ENCODE data around the gene VPS9D1.
"Not testable (repeated sequence)": the region's sequence is repeated elsewhere in the genome, so short reads cannot be mapped to it uniquely, and the experiment has no call there.

The VPS9D1 gene

DNA sequence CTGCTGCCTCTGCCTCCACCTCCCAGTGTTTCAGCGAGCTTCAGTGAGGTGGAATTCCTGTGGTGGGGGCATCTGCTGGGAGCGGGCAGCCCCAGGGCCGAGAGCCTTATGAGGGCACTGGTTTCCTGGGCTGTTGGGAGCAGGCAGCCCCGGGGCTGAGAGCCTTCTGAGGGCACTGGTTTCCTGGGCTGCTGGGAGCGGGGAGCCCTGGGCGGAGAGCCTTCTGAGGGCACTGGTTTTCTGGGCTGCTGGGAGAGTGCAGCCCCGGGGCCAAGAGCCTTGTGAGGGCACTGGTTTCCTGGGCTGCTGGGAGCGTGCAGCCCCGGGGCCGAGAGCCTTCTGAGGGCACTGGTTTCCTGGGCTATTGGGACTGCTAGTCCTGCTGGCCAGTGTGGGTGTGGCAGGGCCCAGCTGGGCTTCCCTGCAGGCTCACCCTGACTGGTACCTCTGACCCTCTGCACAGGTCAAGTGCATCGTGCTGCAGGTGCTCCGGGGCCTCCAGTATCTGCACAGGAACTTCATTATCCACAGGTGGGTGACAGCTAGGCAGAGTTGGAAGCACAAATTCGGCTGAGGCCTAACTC lies 28.6 kb downstream of the VPS9D1 start:
- no peak for DNase-seq

DNA sequence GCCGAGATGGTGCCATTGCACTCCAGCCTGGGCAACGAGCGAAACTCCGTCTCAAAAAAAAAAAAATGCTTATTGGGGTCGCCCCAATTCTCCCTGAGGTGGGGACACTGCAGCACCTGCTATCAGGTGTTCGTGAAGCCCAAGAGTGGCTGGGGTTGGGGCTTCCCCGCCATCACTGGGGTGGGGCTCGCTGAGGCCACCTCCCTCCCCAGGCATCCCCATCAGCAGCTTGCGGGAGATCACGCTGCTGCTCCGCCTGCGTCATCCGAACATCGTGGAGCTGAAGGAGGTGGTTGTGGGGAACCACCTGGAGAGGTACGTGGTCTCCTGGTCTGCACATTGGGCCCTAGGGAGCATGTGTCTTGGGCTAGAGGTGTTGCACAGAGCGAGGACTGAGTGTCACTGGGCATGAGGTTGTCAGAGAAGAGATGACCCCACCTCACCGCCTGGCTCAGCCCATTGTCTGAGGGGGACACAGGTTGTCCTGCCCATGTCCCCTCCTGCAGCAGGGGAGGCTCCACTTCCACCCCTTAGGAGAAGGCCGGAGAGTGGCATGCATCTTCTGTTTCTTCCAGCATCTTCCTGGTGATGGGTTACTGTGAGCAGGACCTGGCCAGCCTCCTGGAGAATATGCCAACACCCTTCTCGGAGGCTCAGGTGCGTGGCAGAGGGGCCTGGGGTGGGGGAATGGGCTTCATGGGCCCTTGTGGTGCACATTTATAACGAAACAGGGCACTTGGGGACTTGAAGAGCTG lies 29.3 kb downstream of the VPS9D1 start:
- peak in 1 of 3 donors; percentile 4 for DNase-seq

- DNase-seq: peak in 1 of 3 donors; percentile 9
Observed at GRCh38 chr16:89690392-89690901, 30.3 kb downstream of the VPS9D1 start.

DNA sequence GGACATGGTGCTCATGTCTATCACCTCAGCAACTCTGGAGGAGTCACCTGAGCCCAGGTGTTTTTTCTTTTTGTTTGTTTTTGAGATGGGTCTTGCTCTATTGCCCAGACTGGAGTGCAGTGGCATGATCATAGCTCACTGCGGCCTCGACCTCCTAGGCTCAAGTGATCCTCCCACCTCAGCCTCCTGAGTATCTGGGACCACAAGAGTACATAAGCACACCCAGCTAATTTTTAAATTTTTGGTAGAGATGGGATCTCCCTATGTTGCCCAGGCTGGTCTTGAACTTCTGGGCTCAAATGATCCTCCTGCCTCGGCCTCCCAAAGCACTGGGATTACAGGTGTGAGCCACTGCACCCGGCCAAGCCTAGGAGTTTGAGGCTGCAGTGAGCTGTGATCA lies 31.1 kb downstream of the VPS9D1 start:
- not testable (repeated sequence) for DNase-seq

- DNase-seq: no peak
Observed at GRCh38 chr16:89689142-89689541, 31.6 kb downstream of the VPS9D1 start.

GRCh38 chr16:89688395-89688794 lies 32.3 kb downstream of the VPS9D1 start:
- DNase-seq: no peak

- DNase-seq: peak in 1 of 3 donors; percentile 21
Observed at GRCh38 chr16:89687092-89687940, 33.4 kb downstream of the VPS9D1 start.

GRCh38 chr16:89686520-89687091 lies 34.1 kb downstream of the VPS9D1 start, which contains the start of gene CDK10:
CDK10 (plus strand) TSS chr16:89686689; CDS start chr16:89686711, 22 bp downstream.
- DNase-seq: peak; percentile 94 to 98 (median 94)

DNA sequence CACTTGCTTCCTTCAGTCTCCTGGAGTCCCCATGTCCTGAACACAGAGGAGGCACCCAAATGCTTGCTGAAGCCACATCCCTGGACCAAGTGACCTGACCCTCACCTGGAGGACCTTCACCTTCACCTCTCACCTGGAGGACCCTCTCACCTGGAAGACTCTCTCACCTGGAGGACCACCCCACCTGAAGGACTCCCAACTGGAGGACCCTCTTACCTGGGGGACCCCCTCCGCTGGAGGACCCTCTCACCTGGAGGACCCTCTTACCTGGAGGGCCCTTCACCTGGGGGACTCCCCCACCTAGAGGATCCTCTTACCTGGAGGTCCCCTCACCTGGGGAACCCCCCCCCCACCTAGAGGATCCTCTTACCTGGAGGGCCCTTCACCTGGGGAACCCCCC lies 34.8 kb downstream of the VPS9D1 start:
- no peak for DNase-seq

DNA sequence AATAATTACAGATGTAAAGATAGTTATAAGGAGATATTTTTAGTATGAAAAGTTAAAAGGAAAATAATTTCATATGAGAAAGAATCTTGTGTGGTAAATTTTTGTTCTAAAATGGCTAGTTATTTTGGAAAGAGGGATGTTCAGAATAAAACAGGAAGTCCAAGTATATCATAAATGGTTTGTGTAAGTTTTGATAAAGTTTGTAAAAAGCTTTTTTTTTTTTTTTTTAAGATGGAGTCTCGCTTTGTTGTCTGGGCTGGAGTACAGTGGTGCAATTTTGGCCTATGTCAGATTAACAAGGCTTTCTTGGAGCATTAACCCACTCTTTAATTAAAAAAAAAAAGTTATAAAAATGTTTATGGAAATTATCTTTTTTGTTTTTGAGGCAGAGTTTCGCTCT lies 42.4 kb downstream of the VPS9D1 start:
- DNase-seq: no peak

GRCh38 chr16:89672177-89672941 lies 48.3 kb downstream of the VPS9D1 start:
- no peak for DNase-seq

DNA sequence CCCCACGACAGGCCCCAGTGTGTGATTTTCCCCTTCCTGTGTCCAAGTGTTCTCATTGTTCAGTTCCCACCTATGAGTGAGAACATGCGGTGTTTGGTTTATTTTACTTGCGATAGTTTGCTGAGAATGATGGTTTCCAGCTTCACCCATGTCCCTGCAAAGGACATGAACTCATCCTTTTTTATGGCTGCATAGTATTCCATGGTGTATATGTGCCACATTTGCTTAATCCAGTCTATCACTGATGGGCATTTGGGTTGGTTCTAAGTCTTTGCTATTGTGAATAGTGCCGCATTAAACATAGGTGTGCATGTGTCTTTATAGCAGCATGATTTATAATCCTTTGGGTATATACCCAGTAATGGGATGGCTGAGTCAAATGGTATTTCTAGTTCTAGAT lies 49.1 kb downstream of the VPS9D1 start:
- not testable (repeated sequence) for DNase-seq

- peak in 2 of 3 donors; percentile 24 to 45 for DNase-seq
Observed at GRCh38 chr16:89670496-89671431, 49.9 kb downstream of the VPS9D1 start.

GRCh38 chr16:89669755-89670154 lies 50.9 kb downstream of the VPS9D1 start:
- no peak for DNase-seq

DNA sequence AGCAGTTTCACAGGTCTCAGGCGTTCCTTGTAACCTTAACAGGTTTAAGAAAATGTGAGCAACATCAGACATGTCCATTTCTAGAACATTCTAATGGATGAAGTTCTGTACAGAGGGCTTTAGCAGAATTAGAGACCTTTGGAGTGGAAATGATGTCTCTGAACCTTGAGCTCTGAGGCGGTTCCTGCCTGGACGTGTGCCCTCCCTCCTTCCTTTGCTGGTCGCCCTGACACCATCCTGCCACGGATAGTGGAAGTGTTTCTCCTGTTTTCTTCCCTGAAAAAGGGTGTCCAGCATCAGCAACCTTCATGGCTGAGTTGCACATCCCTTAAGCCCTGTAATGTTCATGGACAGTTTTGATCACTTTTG lies 51.9 kb downstream of the VPS9D1 start:
- no peak for DNase-seq

GRCh38 chr16:89667633-89668032 lies 53.1 kb downstream of the VPS9D1 start:
- DNase-seq: no peak

DNA sequence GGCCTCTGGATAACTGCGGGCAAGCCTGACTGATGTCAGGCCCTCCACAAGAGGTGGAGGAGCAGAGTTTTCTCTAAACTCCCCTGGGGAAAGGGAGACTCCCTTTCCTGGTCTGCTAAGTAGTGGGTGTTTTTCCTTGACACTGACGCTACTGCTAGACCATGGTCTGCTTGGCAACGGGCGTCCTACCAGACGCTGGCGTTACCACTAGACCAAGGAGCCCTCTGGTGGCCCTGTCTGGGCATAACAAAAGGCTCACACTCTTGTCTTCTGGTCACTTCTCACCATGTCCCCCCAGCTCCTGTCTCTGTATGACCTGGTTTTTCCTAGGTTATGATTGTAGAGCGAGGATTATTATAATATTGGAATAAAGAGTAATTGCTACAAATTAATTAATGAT lies 53.7 kb downstream of the VPS9D1 start:
- DNase-seq: peak in 2 of 3 donors; percentile 17 to 44

DNA sequence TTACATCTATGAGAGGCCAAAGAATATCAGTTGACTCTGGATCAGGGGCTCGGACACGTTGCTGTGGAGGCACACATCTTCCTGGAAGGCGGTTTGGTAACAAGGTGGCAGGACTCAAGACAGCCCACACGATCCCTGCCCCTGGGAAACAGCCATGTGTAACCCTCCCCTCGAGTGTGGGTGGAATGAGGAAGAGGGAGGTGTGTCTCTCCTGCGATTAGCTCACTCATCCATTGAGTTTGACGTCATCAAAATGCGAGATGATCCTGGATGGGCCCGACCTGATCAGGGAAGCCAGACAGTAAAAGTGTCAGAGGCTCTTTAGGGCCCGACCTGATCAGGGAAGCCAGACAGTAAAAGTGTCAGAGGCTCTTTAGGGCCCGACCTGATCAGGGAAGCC lies 56.5 kb downstream of the VPS9D1 start:
- peak in 2 of 3 donors; percentile 17 to 22 for DNase-seq

DNA sequence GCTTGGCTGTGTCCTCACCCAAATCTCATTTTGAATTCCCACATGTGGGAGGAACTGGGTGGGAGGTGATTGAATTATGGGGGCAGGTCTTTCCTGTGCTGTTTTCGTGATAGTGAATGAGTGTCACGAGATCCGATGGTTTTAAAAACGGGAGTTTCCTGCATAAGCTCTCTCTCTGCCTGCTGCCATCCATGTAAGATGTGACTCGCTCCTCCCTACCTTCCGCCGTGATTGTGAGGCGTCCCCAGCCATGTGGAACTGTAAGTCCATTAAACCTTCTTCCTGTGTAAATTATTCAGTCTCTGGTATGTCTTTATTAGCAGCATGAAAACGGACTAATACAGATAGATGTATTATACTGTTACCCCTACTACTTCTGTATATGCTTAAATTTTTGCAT lies 59.5 kb downstream of the VPS9D1 start:
- no peak for DNase-seq

GRCh38 chr16:89660146-89660545 lies 60.6 kb downstream of the VPS9D1 start:
- DNase-seq: no peak
